Ectodermal cell (in vitro differentiated cells): ENCODE data around the gene ABCB6. TPM values are rescaled to one million over a fixed set of nuclear protein-coding genes. Genes with fewer than 3 reads are reported as not detected.
A peak's percentile ranks its signal among the peaks of the same experiment; 100 is the strongest.
"Not testable (repeated sequence)": the region's sequence is repeated elsewhere in the genome, so short reads cannot be mapped to it uniquely, and the experiment has no call there.

Experiments
- H3K27ac ChIP-seq: 2 replicates; pipeline ENCODE4 v1.7.0; 2013; ENCODE audit warnings: mild to moderate bottlenecking, low read depth, low read length; ENCODE audit not compliant: insufficient read depth, poor library complexity, severe bottlenecking
- H3K27me3 ChIP-seq: 2 replicates; pipeline ENCODE4 v1.7.0; 2013; ENCODE audit warnings: mild to moderate bottlenecking, low read length; ENCODE audit not compliant: insufficient read depth, control insufficient read depth, poor library complexity, severe bottlenecking
- H3K36me3 ChIP-seq: one replicate; pipeline ENCODE4 v1.7.0; 2013; ENCODE audit warnings: low read length; ENCODE audit not compliant: control insufficient read depth, insufficient read depth
- H3K4me1 ChIP-seq: one replicate; pipeline ENCODE4 v1.7.0; 2013; ENCODE audit warnings: low read length; ENCODE audit not compliant: control insufficient read depth, insufficient read depth
- H3K4me3 ChIP-seq: 2 replicates; pipeline ENCODE4 v1.7.0; 2013; ENCODE audit warnings: low read depth, low read length, control low read depth; ENCODE audit not compliant: insufficient read depth
- H3K9me3 ChIP-seq: 2 replicates; pipeline ENCODE4 v1.7.0; 2013; ENCODE audit warnings: mild to moderate bottlenecking, low read length, moderate library complexity; ENCODE audit not compliant: control insufficient read depth
- WGBS, 2 experiments: methylation state at CpG; one replicate each; pipeline ENCODE4 v1.1.7; 2013; ENCODE audit warnings: missing lambda C conversion rate in 2 of 2; 5-methylcytosine and 5-hydroxymethylcytosine counted together
- polyA plus RNA-seq, 4 experiments: library from polyadenylated mRNA; stranded (reverse); fragments of 50-300 nt; gene quantifications; one replicate each; pipeline ENCODE4 v1.2.3, GENCODE V29; 2013

Gene ABCB6
- 14.1 TPM for polyA plus RNA-seq (2013, experiment 1 of 4)
- 10.5 TPM for polyA plus RNA-seq (2013, experiment 2 of 4)
- 11.2 TPM for polyA plus RNA-seq (2013, experiment 3 of 4)
- 10.7 TPM for polyA plus RNA-seq (2013, experiment 4 of 4)

DNA sequence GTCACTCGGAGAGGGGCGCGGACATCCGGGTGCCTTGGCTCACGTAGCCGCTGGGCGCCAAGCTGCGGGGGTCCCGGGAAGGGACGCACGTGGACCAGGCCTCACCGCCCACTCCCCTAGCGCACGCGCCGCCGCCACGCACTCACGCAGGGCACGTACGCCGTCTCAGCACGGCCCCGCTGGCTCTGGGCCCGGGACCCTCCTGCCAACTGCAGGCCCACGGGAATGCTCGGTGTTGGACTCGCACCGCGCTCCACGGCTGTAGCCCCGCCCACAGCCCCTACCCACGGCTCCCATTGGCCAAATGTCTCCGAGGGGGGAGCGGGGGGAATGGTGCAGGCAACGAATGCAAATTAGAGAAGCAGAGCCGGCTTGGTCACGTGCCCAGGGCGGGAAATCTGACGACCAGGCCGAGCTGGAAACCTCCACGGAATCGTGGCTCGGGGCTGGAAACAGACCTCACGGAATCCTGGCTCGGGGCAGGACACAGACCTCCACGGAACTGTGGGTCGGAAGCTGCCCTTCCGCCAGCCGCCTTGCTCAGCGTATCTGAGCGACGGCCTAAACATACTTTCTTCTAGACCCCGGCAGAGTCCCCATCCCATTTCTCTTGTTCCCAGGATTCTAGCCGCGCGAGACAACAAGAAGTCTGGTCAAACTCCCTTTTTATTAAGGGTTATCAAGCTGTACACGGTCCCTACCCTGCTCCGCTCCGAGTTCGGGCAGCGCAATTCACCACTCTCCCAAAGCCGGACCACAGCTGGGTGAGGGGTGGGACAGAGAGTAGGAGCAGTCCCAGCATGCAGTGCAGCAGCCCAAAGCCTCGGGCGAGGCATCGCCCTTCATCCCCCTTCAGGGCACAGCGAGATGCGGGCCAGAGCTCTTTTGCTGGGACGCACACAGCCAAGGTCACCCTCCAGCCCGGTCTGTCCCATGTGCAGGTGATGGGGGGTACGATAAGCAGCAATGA lies at the start of gene ABCB6:
Gene ABCB6, minus strand, starts transcription at position 227 of the 970 bp plus-strand sequence. CDS start 285 bp downstream, outside the sequence.
- Histone ChIP-seq H3K4me1 (no peaks in the 10 kb centered on the region), H3K27ac (peak within 1 kb of the TSS; percentile 9), H3K36me3 (peaks cover 24% of the 10 kb centered on the region), H3K4me3 (peak within 1 kb of the TSS; percentile 42), H3K9me3 (no peaks in the 10 kb centered on the region), H3K27me3 (no peaks in the 10 kb centered on the region)
- 23 to 24% methylated on average over 71 of the region's 71 CpGs for WGBS, 2 experiments

DNA sequence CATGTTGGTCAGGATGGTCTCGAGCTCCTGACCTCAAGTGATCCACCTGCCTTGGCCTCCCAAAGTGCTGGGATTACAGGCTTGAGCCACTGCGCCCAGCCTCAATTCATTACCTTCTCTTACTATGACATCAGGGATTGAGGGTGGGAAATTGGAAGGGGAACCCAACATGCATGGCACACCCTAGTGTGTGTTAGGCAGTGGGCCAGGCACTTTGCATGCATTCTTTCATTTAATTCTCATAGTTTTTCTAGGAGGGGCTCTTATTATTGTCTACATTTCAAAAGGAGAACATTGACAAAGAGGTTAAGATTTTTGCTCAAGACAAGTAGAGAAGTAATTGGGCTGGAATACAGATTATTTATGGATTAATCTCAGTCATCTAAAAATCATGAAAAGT lies 49.5 kb upstream of the ABCB6 start:
- peaks cover 5% of the 10 kb centered on the region for H3K27me3 ChIP-seq
- WGBS, 2 experiments = 86 to 90% methylated on average over 2 of the region's 2 CpGs
- H3K27ac ChIP-seq = no peak overlapping the region
- H3K9me3 ChIP-seq = no peaks in the 10 kb centered on the region
- H3K4me1 ChIP-seq = peaks cover 4% of the 10 kb centered on the region
- no peaks in the 10 kb centered on the region for H3K36me3 ChIP-seq
- H3K4me3 ChIP-seq = no peak overlapping the region

DNA sequence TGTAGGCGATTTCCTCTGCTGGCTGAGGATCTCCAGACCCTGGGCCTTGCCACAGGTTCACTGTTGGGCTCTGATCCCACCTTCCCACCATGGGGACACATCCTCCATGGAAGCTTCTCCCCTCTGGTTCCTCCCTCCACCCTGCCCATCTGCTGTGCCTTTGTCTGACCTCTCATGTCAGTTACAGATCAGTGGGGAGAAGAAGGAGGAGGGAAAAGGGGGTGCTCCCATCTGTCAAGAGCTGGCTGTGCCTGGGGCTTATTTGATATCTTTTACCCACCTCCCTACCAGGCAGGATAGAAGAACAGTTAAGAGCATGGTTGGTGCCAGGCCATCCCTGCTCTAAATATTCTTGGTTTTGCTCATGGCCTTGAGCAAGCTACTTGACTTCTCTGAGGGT lies 48.1 kb upstream of the ABCB6 start:
- H3K9me3 ChIP-seq = no peaks in the 10 kb centered on the region
- H3K36me3 ChIP-seq = no peaks in the 10 kb centered on the region
- H3K27me3 ChIP-seq = peaks cover 9% of the 10 kb centered on the region
- no peak overlapping the region for H3K4me3 ChIP-seq
- WGBS, 2 experiments = 87 to 90% methylated on average over 1 of the region's 1 CpG
- peaks cover 4% of the 10 kb centered on the region for H3K4me1 ChIP-seq
- H3K27ac ChIP-seq = no peak overlapping the region

DNA sequence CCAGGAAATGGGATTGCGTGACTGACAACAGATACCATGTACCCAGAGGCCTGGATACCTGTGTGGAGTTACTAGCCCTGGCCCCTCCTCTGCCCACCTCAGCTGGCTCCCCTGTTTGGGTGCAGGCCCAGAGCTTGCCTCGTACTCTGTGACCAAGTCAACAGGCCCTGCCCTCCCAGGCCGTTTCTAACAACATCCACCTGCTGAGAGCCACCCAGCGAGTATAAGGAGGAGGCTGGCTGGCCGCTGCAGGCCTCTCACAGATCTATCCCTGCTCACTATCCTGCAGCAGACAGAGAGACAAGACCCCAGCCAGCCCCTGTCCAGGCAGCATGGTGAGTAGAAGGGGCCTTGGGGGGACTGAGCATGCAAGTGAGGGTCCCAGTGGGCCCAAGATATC lies 47.5 kb upstream of the ABCB6 start:
- peaks cover 4% of the 10 kb centered on the region for H3K4me1 ChIP-seq
- H3K27ac ChIP-seq = no peak overlapping the region
- H3K4me3 ChIP-seq = no peak overlapping the region
- no peaks in the 10 kb centered on the region for H3K9me3 ChIP-seq
- H3K27me3 ChIP-seq = peaks cover 15% of the 10 kb centered on the region
- 37 to 49% methylated on average over 5 of the region's 5 CpGs for WGBS, 2 experiments
- H3K36me3 ChIP-seq = no peaks in the 10 kb centered on the region

DNA sequence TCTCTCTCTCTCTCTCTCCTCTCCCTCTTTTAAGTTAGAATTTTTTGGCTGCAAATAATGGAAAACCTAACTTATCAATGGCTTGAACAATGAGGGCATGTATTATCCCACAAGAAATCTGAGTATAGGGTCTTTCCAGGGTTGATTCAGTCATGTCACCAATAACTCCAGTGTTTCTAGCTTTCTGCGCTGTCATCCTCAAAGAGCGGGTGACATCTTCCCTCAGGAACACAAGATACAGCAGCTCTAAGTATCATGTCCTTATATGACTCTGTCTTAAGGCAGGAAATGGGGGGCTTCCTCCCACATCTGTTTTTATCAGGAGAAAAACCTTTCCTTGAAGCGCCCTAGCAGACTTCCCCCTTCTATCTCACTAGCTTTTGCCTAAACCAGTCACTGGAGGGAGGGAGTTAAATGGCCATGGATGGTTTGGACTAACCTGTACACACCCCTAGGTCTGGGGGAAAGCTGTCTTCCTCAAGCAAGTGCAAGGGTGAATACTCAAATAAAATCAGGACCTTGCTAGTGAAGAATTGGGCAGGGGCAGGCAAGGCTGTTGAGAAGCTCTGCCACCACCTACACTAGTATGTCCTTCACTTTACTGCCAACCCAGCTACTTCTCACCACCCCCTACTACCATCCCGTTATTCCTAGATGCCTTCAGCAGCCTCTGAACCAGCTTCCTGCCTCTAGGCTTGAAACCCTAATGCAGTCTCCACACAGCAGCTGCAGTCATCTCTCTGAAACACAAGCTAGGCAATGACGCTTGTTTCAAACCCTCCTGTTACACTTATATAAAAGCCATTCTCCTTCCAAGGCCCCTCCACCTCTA lies 42.5 kb upstream of the ABCB6 start:
- Histone ChIP-seq H3K36me3 (no peaks in the 10 kb centered on the region), H3K27ac (no peak overlapping the region), H3K9me3 (no peaks in the 10 kb centered on the region), H3K4me1 (peaks cover 1% of the 10 kb centered on the region), H3K4me3 (no peak overlapping the region), H3K27me3 (peaks cover 35% of the 10 kb centered on the region)
- 86 to 89% methylated on average over 5 of the region's 5 CpGs for WGBS, 2 experiments

DNA sequence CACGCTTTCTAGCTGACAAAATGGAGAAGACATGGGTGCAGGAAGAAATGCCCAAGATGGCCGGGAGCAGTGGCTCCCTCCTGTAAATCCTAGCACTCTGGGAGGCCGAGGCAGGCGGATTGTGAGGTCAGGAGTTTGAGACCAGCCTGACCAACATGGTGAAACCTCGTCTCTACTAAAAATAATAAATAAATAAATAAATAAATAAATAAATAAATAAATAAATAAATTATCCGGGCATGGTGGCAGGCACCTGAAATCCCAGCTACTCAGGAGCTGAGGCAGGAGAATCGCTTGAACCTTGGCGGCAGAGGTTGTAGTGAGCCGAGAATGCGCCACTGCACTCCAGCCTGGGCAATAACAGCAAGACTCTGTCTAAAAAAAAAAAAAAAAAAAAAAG lies 40.2 kb upstream of the ABCB6 start:
- H3K9me3 ChIP-seq, H3K4me3 ChIP-seq, H3K27ac ChIP-seq, H3K36me3 ChIP-seq, H3K4me1 ChIP-seq: not testable (repeated sequence)
- H3K27me3 ChIP-seq = peaks cover 58% of the 10 kb centered on the region
- WGBS, 2 experiments = 86 to 93% methylated on average over 9 of the region's 10 CpGs

DNA sequence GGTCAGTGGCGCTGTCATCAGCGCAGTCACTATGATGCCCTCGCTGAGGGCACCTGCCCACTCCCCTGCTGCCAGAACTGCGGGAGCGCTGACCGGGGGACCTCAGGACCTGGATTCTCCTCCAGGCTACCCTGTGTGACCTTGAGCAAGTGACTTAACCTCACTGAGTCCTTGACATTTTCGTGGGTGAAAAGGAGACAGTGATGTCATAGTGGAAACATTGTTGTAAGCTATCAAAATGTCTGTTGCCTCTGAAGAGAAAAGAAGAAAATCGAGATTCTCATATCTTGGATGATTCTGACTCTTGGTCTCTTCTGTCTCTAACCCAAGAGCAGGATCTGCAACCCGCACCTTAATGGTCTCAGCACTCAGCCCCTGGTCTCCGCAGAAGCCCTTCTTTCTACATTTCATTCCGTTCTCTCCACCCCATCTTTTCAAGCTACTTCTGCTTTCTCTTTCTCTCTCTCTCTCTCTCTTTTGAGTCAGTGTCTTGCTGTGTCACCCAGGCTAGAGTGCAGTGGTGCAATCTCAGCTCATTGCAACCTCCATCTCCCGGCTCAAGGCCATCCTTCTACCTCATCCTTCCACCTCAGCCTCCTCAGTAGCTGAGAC lies 35.9 kb upstream of the ABCB6 start:
- H3K4me1 ChIP-seq = peaks cover 14% of the 10 kb centered on the region
- 30 to 32% methylated on average over 12 of the region's 12 CpGs for WGBS, 2 experiments
- H3K9me3 ChIP-seq = no peaks in the 10 kb centered on the region
- H3K27ac ChIP-seq = no peak overlapping the region
- H3K27me3 ChIP-seq = peaks cover 73% of the 10 kb centered on the region
- H3K36me3 ChIP-seq = no peaks in the 10 kb centered on the region
- H3K4me3 ChIP-seq = peak overlapping the region; percentile 6

DNA sequence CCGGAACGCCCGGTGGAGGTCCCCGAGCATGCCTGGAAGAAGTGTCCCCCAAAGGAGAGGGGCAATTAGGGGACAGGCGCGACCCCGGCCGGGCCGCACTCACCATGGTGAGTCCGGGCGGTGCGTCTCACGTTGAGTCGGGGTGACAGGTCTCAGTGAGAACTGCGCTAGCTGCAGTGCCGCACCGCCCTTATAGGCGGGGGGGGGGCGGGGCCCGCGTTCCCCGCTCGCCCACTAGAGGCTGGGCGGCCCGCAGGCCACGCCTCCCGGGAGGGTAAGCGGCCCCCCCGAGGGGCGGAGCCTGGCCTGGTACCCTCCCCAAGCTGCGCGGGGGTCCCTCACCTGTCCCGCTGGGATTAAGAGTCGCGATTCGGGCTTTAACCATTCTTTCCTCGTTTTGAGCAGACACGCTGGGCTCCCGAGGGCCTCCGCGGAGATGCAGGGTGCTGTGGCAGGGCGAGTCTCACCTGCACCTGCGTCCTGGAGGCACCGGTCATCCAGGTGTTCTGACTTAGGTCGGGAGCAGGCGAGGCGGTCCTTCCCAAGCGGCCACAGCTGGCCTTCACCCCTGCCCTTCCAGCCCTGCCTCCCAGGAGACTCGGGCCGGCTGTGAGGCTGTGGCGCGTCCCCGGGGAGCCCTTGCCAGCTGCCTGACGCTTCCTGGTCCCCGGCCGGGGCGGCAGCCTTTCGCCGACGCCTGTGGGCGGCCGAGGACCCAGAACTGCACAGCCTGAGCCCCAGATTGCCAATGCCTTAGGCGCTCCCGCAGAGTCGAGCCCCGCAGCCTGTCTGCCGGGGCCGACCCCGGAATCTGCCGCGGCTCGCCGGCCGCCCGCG lies 35.2 kb upstream of the ABCB6 start, which contains the start of gene TUBA4A:
Gene TUBA4A, minus strand, starts transcription at position 166 of the 837 bp plus-strand sequence. Its CDS starts 60 bp downstream, at position 106.
- H3K4me3 ChIP-seq = peak within 1 kb of the TSS; percentile 20
- H3K4me1 ChIP-seq = peaks cover 14% of the 10 kb centered on the region
- no peaks in the 10 kb centered on the region for H3K36me3 ChIP-seq
- peaks cover 66% of the 10 kb centered on the region for H3K27me3 ChIP-seq
- H3K9me3 ChIP-seq = no peaks in the 10 kb centered on the region
- 1 to 2% methylated on average over 76 of the region's 76 CpGs for WGBS, 2 experiments
- no peak within 1 kb of the TSS for H3K27ac ChIP-seq
